Measurements from ENCODE around the gene CDK18. TPM values are rescaled to one million over a fixed set of nuclear protein-coding genes. Genes with fewer than 3 reads are reported as not detected.
A peak's percentile ranks its signal among the peaks of the same experiment; 100 is the strongest.

CDK18 gene
- total RNA-seq, 2 experiments from 2014 or later: 7.4 to 9.9 TPM

DNA sequence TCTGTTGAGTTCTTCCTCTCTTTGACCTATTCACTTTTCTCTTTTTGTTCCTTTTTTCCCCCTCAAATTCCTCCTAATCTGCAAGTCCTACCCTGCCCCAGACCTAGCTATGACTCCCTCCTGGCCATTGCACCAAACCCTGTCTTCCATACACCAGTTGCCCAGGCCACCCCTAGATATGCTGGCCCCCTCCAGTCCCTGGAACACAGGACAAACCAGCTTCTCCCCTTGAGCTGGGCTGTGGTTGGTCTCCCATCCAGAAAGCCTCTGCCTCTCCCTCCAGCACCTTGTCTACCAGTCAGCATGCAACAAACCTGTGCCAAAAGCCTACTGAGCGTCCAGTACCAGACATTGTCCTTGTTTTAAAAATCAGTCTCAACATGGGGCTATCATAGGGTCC lies 68.0 kb downstream of the CDK18 start:
- POLR2A ChIA-PET: no interaction called here
- H3K4me1 Mint-ChIP-seq: peaks cover 2% of the 10 kb centered on the region
- H3K9me3 Mint-ChIP-seq: no peaks in the 10 kb centered on the region
- H3K36me3 Mint-ChIP-seq: no peaks in the 10 kb centered on the region
- H3K27me3 Mint-ChIP-seq: peaks cover 47% of the 10 kb centered on the region
- no peak overlapping the region for H3K27ac Mint-ChIP-seq
- DNase-seq (no peak), ATAC-seq (ENCODE audit: low read depth) (no peak)
- H3K4me3 Mint-ChIP-seq: no peak overlapping the region

DNA sequence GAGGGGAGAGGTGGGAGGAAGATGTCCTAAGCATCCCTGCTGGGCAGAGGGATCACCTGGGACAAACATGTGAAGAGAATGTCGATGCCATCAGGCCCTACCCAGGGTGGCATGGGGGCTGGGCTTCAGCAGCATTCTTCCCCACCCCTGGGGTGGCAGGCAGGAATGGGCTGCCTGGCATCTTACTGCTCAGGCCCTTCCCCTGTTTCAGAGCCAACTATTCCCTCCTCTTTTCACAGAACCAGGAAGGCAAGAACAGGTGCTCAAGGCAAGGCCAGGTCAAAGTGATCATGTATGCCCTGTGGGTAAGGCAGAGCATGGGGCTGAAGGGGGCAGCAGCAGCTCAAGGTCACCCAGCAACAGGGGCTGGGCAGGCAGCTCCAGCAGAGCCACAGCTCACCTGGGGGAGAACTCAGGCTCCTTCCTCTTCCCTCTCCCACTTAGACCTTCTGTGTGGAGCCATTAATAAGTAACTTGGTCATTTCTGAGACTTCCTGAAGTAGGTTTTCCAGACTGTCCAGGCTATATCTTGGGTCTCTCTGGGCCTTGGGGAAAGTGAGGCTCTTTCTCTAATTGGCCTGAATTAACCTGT lies 70.9 kb downstream of the CDK18 start:
- POLR2A ChIA-PET: interaction anchor here (1.2 kb wide), 1 partner anchor 29 kb away, joined by 3 read pairs; no protein-coding TSS in a partner anchor
- no peak for DNase-seq

DNA sequence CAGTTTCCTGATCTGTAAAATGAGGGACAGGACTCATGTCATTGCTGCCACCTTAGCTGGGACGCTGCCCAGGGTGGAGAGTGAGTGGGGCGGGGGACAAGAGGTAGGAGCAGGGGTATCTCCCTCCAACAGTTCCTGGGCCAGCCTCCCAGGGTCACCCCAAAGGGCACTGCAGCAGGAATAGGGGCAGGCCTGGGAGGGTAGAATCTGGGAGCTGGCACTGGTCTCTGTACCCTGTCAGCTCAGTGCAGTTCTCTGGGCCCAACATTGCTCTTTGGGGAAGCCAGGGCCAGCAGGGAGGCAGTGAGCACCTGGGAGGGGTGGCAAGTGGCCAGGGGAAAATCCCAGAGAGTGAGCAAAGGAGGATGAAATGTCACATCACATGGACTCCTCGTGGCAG lies 71.5 kb downstream of the CDK18 start:
- no peak overlapping the region for H3K27ac Mint-ChIP-seq
- H3K9me3 Mint-ChIP-seq: no peaks in the 10 kb centered on the region
- POLR2A ChIA-PET: interaction anchor here (1.2 kb wide), 1 partner anchor 30 kb away, joined by 3 read pairs; no protein-coding TSS in a partner anchor
- DNase-seq (no peak), ATAC-seq (ENCODE audit: low read depth) (no peak)
- no peaks in the 10 kb centered on the region for H3K36me3 Mint-ChIP-seq
- no peaks in the 10 kb centered on the region for H3K4me1 Mint-ChIP-seq
- no peak overlapping the region for H3K4me3 Mint-ChIP-seq
- H3K27me3 Mint-ChIP-seq: peaks cover 21% of the 10 kb centered on the region

More for the DNA sequence above, 70.9 kb downstream of the CDK18 start:
- Mint-ChIP-seq H3K4me1 (no peaks in the 10 kb centered on the region), H3K9me3 (no peaks in the 10 kb centered on the region), H3K27me3 (peaks cover 27% of the 10 kb centered on the region), H3K36me3 (no peaks in the 10 kb centered on the region), H3K4me3 (no peak overlapping the region), H3K27ac (no peak overlapping the region)
- no peak for ATAC-seq (ENCODE audit: low read depth)

DNA sequence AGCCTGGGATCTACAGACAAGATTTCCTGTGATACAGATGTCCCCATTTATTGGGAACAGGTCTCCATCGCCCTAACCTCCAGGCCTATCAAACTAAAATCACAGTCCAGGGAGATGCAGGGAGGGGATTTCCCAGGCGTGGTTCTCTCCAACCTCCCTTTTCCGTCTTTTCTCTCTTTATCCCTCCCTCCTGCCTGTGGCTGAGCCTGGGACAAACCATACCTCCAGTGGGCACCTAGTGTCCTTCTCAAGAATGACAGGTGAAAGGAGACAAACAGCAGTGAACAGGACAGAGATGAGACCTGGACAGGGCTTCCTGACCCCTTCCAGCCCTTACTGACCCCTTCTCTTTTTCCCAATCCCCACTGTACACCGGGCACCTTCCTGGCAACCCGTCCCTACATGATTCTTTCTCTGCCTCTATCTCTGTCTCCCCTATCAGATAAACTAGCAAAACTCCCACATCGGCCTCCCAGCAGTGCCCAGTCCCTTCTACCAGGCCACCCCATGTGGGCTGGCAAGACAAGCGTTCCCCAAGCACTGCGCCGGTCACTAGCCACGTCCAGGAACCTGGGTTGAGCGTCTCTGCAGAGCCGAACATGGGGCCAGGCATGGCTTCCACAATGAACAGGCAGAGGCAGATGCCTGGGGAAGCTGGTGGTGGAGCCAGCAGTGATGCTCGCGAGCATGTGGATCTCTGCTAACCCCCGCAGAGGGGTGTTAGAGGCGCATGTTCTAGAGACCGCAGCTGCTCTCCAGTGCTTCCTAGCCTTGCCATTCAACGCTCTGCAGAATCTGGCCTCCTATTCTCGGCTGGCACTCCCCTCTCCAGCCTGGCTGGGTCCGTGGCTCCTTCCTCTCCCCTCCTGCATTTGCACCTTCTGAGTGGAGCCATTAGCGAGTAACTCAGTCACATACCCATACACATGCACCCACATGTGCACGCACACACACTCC lies 72.6 kb downstream of the CDK18 start:
- H3K36me3 Mint-ChIP-seq: no peaks in the 10 kb centered on the region
- POLR2A ChIA-PET: interaction anchor here (1.2 kb wide), 1 partner anchor 31 kb away, joined by 3 read pairs; no protein-coding TSS in a partner anchor

DNA sequence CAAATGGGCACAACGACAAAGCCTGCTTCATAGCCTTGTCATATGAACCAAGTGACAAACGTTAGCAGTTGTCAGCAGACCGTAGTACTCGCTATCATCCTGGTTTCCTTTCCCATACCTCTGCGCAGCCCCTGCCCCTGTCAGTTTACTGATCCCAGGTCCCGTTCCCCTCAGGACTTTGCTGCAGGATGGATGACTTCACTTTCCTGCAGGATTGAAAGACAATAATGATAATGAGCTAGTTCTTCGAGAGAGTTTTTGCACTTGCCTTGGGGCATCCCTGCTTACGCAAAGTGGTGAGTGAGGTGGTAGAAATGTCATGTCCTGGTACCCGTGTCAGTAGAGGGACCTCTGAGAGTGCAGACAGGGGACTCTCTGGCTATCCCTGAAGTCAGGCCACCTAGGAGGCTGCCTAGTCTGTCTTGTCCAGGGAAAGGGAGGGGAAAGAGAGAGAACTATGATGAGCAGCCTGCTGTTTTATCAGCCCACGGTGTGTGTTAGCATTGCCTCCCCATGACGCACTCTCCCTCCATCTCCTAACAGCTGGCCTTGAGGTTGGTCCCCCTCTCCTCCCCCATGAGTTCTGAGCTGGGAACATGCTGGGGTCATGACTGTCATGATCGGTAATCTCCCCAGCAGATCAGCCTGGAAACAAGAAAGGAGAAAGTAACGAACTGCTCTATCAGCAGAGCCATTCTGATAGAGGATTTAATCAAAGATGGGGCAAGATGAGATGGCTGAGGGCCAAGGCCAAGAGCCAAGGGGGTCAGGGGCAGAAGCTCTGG lies 73.6 kb downstream of the CDK18 start:
- Mint-ChIP-seq H3K27me3 (peaks cover 10% of the 10 kb centered on the region), H3K4me1 (peaks cover 12% of the 10 kb centered on the region), H3K9me3 (no peaks in the 10 kb centered on the region), H3K36me3 (no peaks in the 10 kb centered on the region), H3K4me3 (no peak overlapping the region), H3K27ac (no peak overlapping the region)
- no peak for DNase-seq
- ATAC-seq (ENCODE audit: low read depth): no peak
- POLR2A ChIA-PET: no interaction called here

More for the DNA sequence above, 72.6 kb downstream of the CDK18 start:
- ATAC-seq (ENCODE audit: low read depth) (no peak), DNase-seq (no peak)
- H3K4me1 Mint-ChIP-seq: peaks cover 3% of the 10 kb centered on the region
- no peak overlapping the region for H3K4me3 Mint-ChIP-seq
- no peak overlapping the region for H3K27ac Mint-ChIP-seq
- no peaks in the 10 kb centered on the region for H3K9me3 Mint-ChIP-seq
- peaks cover 16% of the 10 kb centered on the region for H3K27me3 Mint-ChIP-seq

DNA sequence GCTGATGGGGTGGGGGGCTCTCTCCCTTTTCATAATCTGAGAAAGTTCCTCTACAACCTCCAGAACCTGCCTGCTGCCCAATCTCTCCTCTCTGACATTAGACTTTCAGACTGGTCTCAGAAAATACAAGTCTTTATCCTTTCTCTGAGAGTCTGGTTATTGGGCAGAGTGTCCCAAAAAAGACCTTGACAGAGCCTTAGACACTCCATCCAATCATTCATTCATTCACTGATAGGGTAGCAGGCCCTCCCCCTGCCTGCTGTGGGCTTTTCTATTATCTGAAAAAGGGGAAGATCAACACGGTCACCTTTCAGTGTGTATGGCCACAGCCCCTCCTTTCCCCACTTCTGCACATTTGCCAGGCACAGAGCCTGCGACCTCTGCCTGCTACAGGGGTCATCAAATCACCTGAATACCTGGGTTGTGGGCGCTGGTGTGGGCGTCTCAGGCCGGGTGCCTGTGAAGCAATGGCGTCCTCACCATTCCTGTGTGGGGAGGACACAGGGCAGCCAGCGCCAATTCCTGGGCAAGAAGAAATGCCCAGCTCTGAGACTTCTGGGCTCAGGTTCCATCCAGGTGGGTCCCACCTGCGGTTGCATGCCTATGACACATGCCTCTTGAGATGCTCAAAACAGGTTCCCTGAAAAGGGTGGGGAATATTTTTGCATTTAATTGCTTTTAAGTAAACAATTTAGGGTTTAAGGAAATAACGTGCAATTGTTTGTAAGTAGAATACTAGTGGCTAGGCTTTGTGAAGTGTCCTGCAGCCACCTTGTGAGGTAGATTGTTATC lies 74.5 kb downstream of the CDK18 start:
- no peak overlapping the region for H3K4me3 Mint-ChIP-seq
- H3K36me3 Mint-ChIP-seq: no peaks in the 10 kb centered on the region
- H3K27me3 Mint-ChIP-seq: peaks cover 8% of the 10 kb centered on the region
- POLR2A ChIA-PET: no interaction called here
- no peaks in the 10 kb centered on the region for H3K9me3 Mint-ChIP-seq
- peaks cover 16% of the 10 kb centered on the region for H3K4me1 Mint-ChIP-seq
- H3K27ac Mint-ChIP-seq: no peak overlapping the region
- no peak for DNase-seq
- ATAC-seq (ENCODE audit: low read depth): no peak

DNA sequence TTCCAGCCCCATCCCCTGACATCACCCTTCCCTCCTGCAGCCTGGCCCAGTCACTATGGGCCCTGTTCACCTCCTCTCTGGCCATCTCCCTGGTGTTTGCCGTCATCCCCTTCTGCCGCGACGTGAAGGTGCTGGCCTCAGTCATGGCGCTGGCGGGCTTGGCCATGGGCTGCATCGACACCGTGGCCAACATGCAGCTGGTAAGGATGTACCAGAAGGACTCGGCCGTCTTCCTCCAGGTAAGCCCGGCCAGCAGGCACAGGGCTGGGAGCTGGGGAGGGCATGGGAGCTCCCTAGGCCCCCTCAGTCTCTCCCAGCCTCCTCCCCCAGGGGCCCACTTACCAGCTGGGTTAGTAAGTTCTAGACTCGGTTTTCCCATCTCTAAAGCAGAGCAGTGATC lies 75.2 kb downstream of the CDK18 start:
- POLR2A ChIA-PET: no interaction called here
- Mint-ChIP-seq H3K27ac (no peak overlapping the region), H3K4me3 (no peak overlapping the region), H3K36me3 (no peaks in the 10 kb centered on the region), H3K9me3 (no peaks in the 10 kb centered on the region), H3K4me1 (peaks cover 16% of the 10 kb centered on the region), H3K27me3 (peaks cover 4% of the 10 kb centered on the region)
- DNase-seq (no peak), ATAC-seq (ENCODE audit: low read depth) (no peak)

DNA sequence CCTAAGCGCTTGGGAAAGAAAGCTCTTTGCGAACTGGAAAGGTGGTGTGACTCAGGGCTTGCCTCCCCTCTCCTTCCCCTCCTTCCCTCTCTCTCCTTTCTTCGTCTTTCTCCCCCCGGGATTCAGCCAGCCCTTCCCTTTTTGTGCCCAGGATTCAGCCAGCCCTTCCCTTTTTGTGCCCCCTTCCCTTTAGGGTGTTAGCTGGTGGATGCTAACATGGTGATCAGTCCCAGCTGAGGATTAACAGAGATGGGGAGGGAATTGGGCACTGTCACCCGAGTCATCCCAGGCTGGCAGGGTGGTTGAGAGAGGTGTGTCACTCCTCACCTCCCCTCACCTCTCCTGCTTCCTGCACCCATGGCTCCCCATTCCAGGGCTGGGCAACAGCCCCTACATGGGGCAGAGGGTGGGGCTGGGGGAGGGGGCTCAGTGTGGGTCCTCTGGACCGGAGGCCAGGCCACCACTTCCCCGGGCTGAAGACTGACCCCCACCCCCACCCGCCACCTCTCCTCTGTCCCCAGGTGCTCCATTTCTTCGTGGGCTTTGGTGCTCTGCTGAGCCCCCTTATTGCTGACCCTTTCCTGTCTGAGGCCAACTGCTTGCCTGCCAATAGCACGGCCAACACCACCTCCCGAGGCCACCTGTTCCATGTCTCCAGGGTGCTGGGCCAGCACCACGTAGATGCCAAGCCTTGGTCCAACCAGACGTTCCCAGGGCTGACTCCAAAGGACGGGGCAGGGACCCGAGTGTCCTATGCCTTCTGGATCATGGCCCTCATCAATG lies 75.9 kb downstream of the CDK18 start:
- Mint-ChIP-seq H3K4me1 (peaks cover 16% of the 10 kb centered on the region), H3K27ac (no peak overlapping the region), H3K36me3 (no peaks in the 10 kb centered on the region), H3K9me3 (no peaks in the 10 kb centered on the region), H3K4me3 (no peak overlapping the region), H3K27me3 (peaks cover 4% of the 10 kb centered on the region)
- DNase-seq (no peak), ATAC-seq (ENCODE audit: low read depth) (no peak)
- POLR2A ChIA-PET: interaction anchor here (0.6 kb wide), 1 partner anchor 35 kb away, joined by 4 read pairs; no protein-coding TSS in a partner anchor

DNA sequence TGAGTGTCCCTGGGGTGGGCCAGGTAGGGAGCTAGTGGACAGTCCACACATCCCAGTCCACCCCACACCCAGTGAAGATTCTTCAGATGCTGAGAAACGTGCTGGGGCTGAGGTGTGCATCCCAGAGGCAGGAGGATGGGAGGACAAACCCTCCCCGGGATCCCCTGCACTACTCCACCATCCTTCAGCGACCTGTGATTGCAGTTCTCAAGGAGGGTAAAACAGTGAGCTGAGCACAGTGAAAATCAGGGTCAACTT lies 76.4 kb downstream of the CDK18 start:
- no peak overlapping the region for H3K27ac Mint-ChIP-seq
- peaks cover 4% of the 10 kb centered on the region for H3K27me3 Mint-ChIP-seq
- H3K4me3 Mint-ChIP-seq: no peak overlapping the region
- H3K9me3 Mint-ChIP-seq: no peaks in the 10 kb centered on the region
- POLR2A ChIA-PET: interaction anchor here (0.6 kb wide), 1 partner anchor 35 kb away, joined by 4 read pairs; no protein-coding TSS in a partner anchor
- peaks cover 16% of the 10 kb centered on the region for H3K4me1 Mint-ChIP-seq
- DNase-seq (no peak), ATAC-seq (ENCODE audit: low read depth) (no peak)
- no peaks in the 10 kb centered on the region for H3K36me3 Mint-ChIP-seq

DNA sequence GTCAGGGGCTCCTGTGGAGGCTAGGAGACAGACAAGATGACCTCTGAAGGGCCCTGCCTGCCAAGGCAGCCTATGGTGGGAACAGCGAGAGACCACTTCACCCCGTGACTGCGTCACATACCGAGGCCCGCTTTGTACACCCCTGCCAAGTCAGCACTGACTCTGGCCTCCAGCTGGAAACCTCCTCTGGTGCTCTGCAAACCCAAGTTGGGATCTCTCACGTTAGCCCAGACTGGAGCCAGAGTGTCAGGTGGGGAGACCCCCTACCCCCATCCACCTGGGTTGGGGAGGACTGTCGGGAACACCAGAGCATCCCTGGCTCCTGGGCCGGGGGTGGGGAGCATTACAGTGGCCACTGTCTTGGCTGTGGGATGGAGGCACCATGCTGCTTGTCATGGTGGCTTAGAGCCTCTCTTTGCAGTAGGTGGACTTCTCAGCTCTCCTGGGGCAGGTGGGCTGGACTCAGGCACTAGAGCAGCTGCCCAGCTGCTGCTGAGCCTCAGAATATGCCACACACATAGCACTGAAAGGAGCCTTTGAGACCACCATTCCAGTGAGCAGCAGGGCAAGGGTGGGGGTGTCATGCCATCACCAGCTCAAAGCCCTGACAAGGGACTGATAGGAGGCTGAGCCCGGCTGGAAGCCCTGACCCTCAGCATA lies 77.0 kb downstream of the CDK18 start:
- H3K4me1 Mint-ChIP-seq: peaks cover 16% of the 10 kb centered on the region
- H3K4me3 Mint-ChIP-seq: no peak overlapping the region
- H3K36me3 Mint-ChIP-seq: no peaks in the 10 kb centered on the region
- DNase-seq (no peak), ATAC-seq (ENCODE audit: low read depth) (no peak)
- POLR2A ChIA-PET: interaction anchor here (1.0 kb wide), 1 partner anchor 37 kb away, joined by 3 read pairs; no protein-coding TSS in a partner anchor
- no peaks in the 10 kb centered on the region for H3K9me3 Mint-ChIP-seq
- no peak overlapping the region for H3K27ac Mint-ChIP-seq
- H3K27me3 Mint-ChIP-seq: peaks cover 4% of the 10 kb centered on the region

DNA sequence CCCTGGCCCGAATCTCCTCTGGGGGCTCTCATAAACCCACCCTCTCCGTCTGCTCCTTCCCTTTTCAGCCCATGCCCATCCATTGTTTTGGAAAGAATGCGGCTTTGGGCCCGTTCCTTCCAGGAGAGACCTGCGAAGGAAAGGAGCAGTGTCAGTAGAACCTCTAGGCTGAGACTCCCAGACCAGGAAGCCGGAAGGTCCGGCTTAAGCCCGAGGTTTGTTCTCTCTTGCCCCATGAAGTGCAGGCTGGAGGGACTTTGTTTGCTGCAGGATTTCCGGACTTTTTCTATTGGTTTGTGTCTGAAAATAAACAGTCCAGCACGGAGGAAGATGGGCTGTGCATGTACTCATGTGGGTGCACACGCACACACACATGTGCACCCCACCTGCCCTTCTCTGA lies 77.6 kb downstream of the CDK18 start:
- H3K36me3 Mint-ChIP-seq: no peaks in the 10 kb centered on the region
- no peak overlapping the region for H3K27ac Mint-ChIP-seq
- H3K4me3 Mint-ChIP-seq: no peak overlapping the region
- DNase-seq (no peak), ATAC-seq (ENCODE audit: low read depth) (peak; percentile 10)
- POLR2A ChIA-PET: interaction anchor here (1.0 kb wide), 1 partner anchor 38 kb away, joined by 3 read pairs; no protein-coding TSS in a partner anchor
- H3K4me1 Mint-ChIP-seq: peaks cover 16% of the 10 kb centered on the region
- H3K9me3 Mint-ChIP-seq: no peaks in the 10 kb centered on the region
- H3K27me3 Mint-ChIP-seq: peaks cover 4% of the 10 kb centered on the region
